Ramos (cell line): ENCODE measurements around the gene ATM.

ENCODE experiments used
- in situ Hi-C: fragments of 300-500 bp; cut with MboI; formaldehyde crosslinking; loops from one replicate; pipeline ENCODE4 v1.14.3; 2022; ENCODE audit warnings: low sequenced_read_pairs; ENCODE audit not compliant: unreplicated experiment

The ATM gene, protein sequence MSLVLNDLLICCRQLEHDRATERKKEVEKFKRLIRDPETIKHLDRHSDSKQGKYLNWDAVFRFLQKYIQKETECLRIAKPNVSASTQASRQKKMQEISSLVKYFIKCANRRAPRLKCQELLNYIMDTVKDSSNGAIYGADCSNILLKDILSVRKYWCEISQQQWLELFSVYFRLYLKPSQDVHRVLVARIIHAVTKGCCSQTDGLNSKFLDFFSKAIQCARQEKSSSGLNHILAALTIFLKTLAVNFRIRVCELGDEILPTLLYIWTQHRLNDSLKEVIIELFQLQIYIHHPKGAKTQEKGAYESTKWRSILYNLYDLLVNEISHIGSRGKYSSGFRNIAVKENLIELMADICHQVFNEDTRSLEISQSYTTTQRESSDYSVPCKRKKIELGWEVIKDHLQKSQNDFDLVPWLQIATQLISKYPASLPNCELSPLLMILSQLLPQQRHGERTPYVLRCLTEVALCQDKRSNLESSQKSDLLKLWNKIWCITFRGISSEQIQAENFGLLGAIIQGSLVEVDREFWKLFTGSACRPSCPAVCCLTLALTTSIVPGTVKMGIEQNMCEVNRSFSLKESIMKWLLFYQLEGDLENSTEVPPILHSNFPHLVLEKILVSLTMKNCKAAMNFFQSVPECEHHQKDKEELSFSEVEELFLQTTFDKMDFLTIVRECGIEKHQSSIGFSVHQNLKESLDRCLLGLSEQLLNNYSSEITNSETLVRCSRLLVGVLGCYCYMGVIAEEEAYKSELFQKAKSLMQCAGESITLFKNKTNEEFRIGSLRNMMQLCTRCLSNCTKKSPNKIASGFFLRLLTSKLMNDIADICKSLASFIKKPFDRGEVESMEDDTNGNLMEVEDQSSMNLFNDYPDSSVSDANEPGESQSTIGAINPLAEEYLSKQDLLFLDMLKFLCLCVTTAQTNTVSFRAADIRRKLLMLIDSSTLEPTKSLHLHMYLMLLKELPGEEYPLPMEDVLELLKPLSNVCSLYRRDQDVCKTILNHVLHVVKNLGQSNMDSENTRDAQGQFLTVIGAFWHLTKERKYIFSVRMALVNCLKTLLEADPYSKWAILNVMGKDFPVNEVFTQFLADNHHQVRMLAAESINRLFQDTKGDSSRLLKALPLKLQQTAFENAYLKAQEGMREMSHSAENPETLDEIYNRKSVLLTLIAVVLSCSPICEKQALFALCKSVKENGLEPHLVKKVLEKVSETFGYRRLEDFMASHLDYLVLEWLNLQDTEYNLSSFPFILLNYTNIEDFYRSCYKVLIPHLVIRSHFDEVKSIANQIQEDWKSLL (N-terminal part only)

DNA sequence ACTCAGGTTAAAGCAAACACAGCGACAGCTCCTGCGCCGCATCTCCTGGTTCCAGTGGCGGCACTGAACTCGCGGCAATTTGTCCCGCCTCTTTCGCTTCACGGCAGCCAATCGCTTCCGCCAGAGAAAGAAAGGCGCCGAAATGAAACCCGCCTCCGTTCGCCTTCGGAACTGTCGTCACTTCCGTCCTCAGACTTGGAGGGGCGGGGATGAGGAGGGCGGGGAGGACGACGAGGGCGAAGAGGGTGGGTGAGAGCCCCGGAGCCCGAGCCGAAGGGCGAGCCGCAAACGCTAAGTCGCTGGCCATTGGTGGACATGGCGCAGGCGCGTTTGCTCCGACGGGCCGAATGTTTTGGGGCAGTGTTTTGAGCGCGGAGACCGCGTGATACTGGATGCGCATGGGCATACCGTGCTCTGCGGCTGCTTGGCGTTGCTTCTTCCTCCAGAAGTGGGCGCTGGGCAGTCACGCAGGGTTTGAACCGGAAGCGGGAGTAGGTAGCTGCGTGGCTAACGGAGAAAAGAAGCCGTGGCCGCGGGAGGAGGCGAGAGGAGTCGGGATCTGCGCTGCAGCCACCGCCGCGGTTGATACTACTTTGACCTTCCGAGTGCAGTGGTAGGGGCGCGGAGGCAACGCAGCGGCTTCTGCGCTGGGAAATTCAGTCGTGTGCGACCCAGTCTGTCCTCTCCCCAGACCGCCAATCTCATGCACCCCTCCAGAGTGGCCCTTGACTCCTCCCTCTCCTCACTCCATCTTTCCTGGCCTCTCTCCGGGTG, at the start of gene ATM, which contains the start of gene NPAT:
TSS of gene ATM (plus strand) at position 494 of the 774 bp plus-strand sequence. CDS start 4,558 bp downstream, outside the sequence.
TSS of gene NPAT (minus strand) at position 65 of the 774 bp plus-strand sequence. CDS start 102 bp downstream, outside the sequence.
- in situ Hi-C loops, result no loop called here

DNA sequence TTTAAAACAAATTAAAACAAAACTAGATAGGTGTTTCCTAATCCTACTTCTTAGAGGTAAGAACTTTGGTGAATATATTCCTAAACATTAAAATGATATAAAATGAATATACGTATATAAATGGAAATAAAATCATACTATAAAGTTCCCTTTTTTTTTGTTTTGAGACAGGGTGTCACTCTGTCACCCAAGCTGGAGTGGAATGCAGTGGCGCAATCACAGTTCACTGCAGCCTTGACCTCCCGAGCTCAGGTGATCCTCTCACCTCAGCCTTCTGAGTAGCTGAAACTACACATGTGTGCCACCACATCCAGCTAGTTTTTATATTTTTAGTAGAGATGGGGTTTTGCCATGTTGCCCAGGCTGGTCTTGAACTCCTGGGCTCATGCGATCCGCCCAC, 45.3 kb upstream of the ATM start:
- in situ Hi-C loops, result no loop called here

DNA sequence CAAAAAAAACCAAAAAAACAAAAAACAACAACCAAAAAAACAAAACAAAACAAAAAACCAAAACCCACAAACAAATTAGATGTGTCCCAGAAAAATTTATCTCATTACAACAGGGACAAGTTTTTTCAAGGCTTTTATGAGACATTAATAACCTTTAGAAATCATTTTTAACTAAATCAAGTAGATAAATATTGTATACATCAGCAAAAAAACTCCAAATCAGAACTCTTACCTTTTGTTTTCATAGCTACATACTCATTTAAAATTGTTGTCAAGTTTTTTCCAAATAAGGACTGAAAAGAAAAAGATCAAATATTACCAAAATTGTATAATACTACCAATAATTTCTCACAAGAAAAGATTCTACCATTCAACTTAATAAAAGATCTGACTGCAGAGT, 29.1 kb upstream of the ATM start:
- in situ Hi-C loops, result no loop called here

DNA sequence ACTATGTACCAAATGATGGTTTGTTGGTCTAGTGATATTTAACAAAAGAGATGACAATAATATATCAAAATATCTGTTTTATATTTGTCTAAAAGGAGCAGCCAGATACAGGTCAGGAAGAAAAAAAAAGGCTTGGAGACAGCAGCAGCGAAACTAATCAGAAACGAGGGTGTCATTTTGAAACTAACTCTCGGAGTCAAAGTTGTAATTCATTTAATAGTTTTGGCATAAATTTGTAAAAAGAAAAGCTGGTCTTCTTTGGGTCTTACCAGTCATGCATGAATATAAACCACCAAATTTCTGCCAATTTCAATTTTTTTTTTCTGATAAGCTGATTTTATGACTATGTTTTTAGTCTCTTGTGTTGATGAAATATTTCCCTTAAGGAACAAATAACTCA, 26.0 kb upstream of the ATM start:
- in situ Hi-C loops, result no loop called here

DNA sequence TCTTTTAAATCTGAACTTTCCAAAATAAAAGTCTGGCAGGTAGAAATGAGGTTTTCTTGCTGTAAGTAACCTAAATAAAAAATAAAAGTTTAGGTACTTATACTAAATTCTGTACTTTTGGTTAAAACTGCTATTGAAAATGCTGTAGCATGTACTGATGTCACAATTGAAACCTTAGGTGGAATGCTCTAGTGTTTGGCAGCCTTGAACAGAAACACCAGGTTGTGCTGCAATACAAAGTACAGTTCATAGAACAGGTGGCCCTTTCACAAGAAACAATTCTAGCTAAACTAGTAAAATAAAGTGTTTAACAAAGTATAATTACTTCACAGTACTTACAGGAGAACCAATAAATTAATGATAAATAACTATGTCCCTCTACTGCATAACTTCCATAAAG, 25.5 kb upstream of the ATM start:
- in situ Hi-C loops, result no loop called here

DNA sequence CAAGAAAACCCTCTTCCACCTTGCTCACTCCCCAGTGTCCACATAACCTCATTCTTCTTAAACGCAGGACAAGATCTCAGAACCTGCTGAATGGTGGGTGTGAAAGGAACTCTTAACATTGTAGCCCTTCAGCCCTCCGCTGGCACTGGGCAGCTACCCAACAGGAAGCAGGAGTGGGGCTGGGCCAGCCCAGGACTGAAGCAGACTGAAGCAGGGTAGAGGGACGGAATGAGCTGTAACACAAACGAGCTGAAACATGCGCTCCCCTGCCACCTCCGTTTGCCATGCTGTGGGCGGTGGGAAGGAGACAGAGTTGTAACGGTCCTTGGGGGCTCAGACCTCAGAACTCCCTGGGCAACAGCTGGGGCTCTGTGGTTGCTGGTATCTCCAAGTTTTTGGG, 24.0 kb upstream of the ATM start:
- in situ Hi-C loops, result no loop called here

DNA sequence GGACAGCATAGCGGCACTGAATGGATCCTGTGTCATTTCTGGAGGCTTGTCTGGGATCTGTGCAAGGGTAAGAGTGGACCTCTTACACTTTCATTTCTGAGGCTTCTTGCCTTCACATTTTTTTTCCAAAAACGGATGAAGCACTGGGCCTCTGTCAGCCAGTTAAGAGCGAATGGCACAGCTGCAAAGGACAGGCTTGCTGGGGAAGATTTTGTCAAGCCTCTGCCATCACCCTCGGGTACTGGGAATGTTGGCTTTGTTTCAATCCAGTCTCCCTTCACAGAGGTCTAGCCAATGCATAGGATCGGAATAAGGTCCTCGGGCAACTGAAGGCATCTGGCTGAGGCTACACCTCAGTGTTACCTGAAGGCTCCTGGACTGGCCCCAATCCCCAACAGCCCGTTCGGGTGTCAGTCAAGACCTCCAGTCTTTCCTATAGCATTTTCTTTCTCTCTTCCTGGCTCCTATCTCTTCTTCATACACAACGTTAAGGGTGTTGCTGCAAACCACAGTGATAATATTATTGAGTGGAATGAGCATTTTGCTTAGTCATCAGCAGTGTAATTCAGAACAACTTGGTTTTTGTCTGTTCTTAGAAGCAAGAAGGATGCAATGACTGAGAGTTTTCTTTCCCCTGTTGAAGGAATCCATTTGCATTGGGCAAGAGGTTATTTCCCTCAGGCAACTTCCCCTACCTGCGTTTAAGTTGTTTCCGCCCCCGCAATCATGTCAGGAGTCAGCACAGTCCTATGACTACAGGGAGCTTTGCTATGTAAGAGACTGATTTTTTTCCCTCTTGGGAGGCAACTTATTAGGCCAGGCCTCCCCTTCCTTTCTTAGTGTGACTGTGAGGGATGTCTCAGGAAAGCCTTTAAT, 23.2 kb upstream of the ATM start:
- in situ Hi-C loops, result no loop called here

DNA sequence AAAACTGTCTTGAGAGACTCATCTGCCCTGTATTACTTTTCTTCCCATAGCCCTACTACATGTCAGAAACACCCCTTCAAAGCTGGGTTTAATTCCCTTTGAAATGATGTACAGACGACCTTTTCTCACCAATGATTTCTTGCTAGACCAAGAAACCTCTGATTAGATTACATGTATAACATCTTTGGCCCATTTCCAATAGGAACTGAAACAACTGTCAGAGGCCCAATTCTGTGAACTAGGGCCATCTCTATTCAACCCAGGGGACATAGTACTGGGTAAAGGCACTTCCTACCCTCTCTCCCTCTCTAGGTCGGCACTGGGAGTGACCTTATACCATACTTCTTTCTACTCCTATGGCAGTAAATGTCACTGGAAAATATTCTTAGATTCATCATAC, 19.8 kb upstream of the ATM start:
- in situ Hi-C loops, result no loop called here

DNA sequence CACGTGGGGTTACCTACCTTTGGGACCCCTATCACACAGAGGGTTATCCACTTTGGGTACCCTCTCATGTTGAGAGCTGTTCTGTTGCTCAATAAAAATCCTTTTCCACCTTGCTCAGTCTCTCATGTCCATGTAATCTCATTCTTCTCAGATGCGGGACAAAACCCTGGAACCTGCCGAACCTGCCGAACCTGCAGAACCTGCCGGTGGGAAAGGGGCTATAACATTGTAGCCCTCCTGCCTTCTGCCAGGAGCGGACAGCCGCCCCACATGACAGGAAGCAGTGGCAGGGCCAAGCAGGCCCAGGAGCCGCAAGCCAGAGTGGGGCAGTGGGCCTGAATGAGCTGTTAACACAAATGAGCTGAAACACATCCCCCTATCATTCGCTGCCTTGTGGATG, 18.5 kb upstream of the ATM start:
- in situ Hi-C loops, result no loop called here

DNA sequence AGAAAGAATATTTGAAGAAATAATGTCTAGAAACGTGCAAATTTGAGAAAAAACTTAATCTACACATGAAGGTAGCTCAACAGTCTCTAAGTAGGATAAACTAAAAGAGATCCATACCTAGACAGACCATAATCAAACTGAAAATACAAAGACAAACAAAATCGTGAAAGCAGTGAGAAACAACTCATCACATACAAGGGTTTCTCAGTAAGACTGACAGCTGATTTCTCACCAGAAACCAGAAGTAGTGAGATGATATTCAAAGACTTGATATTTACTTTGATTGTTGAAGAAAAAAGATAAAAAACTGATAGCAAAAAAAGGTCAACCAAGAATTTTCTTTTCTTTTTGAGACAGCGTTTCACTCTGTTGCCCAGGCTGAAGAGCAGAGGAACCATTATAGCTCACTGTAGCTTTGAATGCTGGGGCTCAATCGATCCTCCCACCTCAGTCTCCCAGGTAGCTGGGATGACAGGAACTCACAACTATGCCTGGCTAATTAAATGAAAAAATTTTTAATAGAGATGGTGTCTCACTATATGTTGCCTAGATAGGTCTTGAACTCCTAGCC, 17.9 kb upstream of the ATM start:
- in situ Hi-C loops, result no loop called here

DNA sequence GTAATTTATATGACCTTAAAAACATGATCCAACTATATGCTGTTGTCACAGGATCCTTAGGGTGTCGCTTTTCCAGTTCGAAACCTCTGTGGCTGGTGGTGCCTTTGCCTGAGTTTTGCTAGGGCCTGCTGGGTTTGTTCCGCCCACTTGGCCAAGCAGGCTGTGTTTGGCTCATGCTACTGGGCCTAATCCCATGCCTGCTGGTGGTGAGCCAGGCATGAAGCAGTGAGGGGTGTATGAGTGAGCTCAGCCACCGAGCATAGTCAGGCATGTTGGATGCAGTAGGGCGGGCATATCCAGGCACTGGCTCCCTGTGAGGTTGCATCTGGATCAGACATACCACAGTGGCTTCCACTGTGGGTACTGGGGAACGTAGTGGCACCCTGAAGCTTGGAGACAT, 16.7 kb upstream of the ATM start:
- in situ Hi-C loops, result no loop called here

DNA sequence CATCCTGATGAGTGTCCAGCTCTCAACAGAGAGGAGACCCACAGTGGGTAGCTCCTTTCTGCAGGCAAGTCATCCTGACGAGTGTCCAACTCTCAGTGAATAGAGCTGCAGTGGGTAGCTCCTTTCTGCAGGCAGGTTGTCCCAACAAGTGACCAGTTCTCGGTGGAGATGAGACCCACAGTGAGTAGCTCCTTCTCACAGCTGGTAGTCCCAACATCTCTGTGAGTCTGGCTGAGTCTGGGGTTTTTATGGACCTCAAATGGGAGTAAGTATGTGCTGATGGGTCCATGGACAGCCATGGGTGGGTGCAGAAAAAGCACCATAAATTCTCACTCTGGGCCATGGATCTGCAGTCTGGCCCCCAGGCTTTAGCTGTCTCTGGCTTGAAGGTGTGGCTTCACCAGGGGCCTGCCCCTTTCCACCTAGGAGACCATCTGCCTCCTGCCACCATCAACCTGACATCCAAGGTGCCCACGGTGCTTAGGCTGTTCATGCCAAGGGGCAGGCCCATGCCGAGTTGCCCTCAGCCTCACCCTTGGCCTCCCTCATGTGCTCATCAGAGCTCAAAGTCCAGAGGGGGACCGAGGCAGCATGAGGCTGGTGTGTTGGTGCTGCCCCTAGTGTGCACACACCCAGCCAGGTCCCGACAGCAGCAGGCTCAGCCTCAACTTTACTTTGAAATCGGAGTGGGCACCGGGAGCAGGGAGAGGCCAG, 15.7 kb upstream of the ATM start:
- in situ Hi-C loops, result no loop called here

DNA sequence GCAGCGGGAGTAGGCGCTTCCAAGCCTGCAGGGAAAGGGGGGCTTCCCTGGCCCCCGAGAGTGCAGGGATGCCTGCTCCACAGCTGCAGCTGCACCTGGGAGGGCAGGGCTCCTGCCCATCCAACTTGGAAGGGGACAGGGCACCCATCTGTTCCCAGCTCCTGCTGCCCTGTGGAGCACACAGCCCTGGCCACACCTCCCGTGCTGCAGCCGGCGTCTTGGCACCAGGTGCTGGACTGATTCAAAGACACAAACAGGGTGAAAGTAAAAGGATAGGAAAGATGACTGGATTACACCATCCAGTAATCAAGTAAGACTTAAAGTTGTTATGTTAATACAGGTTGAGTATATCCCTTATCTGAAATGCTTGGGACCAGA, 15.2 kb upstream of the ATM start:
- in situ Hi-C loops, result no loop called here

DNA sequence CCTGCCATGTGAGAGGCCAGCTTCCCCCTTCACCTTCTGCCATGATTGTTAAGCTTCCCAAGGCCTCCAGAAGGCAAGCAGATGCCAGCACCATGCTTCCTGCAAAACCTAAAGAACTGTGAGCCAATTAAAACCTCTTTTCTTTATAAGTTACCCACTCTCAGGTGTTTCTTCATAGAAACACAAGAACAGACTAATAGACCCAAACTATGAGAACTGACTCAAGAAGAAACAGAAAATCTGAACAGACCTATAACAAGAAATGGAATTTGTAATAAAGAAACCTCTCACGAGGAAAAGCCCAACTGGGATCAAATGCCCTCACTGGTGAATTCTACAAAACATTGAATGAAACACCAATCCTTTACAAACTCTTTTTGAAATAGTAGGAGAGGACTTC, 12.4 kb upstream of the ATM start:
- in situ Hi-C loops, result no loop called here

DNA sequence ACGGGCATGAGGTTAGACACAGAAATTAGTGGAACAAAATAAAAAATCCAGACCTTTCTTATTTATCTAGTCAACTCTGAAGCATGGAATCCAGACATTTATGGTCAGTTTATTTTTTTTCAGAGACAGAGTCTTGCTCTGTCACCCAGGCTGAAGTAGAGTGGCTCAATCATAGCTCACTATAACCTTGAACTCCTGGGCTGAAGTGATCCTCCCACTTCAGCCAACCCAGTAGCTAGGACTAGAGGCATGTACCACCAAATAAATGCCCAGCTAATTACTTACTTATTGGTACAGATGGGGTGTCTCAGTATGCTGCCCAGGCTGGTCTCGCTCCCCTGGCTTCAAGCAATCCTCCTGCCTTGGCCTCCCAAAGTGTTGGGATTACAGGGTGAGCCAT, 9.1 kb upstream of the ATM start:
- in situ Hi-C loops, result no loop called here

DNA sequence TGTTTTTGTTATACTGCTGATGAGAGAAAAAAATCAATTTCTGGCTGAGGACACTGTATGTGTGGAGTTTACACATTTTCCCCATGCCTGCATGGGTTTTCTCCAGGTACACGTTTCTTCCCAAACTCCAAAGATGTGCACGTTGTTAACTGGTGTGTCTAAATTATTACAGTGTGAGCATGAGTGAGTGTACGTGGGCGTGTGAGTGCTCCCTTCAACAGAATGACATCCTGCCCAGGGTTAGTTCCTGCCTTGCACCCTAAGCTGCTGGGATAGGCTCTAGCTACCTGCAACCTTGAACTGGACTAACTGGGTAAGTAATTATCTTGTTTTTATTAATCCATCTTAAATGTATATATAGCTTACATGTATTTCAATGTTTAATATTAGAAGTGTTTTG, 5.9 kb upstream of the ATM start:
- in situ Hi-C loops, result no loop called here

DNA sequence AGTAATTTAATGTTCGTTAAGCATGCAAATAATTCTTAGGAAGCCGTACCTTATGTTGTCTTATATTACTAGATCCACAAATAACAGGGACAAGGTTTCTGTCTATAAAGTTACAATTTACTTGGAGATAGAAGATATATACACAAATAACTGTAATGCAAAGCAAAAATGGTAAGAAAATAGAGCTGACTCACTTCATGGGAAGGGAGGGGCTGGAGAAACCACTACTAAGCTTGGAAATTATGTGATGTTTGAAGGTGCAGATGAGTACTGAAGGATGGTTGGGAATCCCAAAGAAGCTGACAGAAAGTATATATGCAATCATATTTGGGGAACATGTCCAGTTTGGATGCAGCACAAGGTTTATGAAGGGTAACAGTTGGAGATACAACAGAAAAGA, 4.4 kb upstream of the ATM start:
- in situ Hi-C loops, result no loop called here
